ENCODE measurements around the gene SNX9. TPM values are rescaled to one million over a fixed set of nuclear protein-coding genes. Genes with fewer than 3 reads are reported as not detected.

SNX9 gene
- total RNA-seq, 1 donor from 2014 or later = 65.0 TPM

DNA sequence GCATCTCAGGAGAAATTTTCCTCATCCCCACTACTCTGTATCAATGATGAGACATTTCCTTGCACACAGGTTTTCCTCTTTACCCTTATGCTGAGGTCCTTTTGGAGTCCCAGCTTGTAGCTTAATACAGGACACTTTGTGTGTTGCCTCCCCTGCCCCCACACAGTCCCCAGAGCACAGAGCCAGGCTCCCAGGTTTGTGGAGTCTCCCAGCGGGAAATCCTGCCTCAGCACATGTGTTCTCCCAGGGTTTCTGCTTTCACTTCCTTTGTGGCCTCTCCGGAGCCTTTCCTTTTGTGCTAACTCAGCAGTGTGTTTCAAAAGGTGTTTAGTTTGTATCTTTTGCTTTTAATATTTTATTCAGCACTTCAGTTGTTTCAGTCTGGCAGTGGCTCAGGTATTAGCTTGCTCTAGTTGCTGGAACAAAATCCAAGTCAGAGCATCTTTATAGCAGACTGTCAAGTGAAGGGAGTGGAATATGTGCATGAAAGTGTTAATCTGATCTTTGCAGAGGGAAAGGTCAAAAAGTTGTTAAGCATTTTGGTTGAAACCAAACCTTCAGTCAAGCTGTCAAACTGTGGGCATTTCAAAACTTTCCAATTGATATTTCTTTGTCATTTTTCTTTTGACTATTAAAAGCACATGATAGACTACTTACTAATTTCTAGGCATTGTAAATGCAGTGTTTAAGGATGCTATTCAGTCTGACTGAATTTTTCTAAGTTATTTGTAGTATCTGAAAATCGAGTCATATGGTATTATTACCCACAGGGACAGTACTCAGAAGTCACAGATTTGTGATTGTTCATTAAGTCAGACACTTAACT is 8.6 kb downstream of the SNX9 start:
- H3K4me3 Mint-ChIP-seq (ENCODE audit: unreplicated experiment) = peak overlapping the region; percentile 40

DNA sequence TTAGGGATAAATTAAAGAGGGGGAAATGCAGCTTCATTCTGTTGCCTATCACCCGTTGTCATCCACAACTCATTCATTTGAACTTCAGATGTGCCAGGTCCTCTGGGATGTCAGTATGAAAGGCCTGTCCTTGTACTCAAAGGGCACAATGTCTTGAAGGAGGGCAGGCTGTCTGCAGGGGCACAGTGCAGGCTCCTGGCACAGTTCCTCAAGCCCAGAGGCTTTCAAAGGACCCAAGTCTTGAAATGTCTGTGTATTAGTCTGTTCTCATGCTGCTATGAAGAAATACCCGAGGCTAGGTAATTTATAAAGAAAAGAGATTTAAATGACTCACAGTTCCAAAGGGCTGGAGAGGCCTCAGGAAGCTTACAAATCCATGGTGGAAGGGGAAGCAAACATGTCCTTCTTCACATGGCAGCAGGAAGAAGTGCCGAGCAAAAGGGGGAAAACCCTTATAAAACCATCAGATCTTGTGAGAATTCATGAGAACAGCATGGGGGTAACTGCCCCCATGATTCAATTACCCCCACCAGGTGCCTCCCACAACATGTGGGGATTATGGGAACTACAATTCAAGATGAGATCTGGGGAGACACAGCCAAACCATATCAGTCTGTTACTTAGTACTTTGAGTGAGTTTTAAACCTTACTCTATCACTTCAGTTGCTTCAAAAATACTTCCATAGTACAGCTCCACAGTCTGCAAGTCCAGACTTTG is 9.4 kb downstream of the SNX9 start:
- H3K4me3 Mint-ChIP-seq (ENCODE audit: unreplicated experiment) = peak overlapping the region; percentile 14
- TF ChIP-seq, protein P1, sequence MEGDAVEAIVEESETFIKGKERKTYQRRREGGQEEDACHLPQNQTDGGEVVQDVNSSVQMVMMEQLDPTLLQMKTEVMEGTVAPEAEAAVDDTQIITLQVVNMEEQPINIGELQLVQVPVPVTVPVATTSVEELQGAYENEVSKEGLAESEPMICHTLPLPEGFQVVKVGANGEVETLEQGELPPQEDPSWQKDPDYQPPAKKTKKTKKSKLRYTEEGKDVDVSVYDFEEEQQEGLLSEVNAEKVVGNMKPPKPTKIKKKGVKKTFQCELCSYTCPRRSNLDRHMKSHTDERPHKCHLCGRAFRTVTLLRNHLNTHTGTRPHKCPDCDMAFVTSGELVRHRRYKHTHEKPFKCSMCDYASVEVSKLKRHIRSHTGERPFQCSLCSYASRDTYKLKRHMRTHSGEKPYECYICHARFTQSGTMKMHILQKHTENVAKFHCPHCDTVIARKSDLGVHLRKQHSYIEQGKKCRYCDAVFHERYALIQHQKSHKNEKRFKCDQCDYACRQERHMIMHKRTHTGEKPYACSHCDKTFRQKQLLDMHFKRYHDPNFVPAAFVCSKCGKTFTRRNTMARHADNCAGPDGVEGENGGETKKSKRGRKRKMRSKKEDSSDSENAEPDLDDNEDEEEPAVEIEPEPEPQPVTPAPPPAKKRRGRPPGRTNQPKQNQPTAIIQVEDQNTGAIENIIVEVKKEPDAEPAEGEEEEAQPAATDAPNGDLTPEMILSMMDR (IDR thresholded peaks at IDR 0.05) = no peak
- H3K27me3 Mint-ChIP-seq (ENCODE audit: unreplicated experiment) = no peaks in the 10 kb centered on the region
- peaks cover 6% of the 10 kb centered on the region for H3K9me3 Mint-ChIP-seq (ENCODE audit: unreplicated experiment)
- DNase-seq (ENCODE audit: extremely low spot score, unreplicated experiment) = no peak
- peak overlapping the region; percentile 87 for H3K27ac Mint-ChIP-seq (ENCODE audit: unreplicated experiment)
- H3K36me3 Mint-ChIP-seq (ENCODE audit: unreplicated experiment) = peaks cover 10% of the 10 kb centered on the region
- H3K4me1 Mint-ChIP-seq (ENCODE audit: unreplicated experiment) = peaks cover 61% of the 10 kb centered on the region

More for the DNA sequence above, 8.6 kb downstream of the SNX9 start:
- H3K9me3 Mint-ChIP-seq (ENCODE audit: unreplicated experiment) = peaks cover 6% of the 10 kb centered on the region
- no peaks in the 10 kb centered on the region for H3K27me3 Mint-ChIP-seq (ENCODE audit: unreplicated experiment)
- peaks cover 61% of the 10 kb centered on the region for H3K4me1 Mint-ChIP-seq (ENCODE audit: unreplicated experiment)
- peaks cover 10% of the 10 kb centered on the region for H3K36me3 Mint-ChIP-seq (ENCODE audit: unreplicated experiment)
- peak overlapping the region; percentile 87 for H3K27ac Mint-ChIP-seq (ENCODE audit: unreplicated experiment)
- TF ChIP-seq, protein P1 (IDR thresholded peaks at IDR 0.05) = no peak
- DNase-seq (ENCODE audit: extremely low spot score, unreplicated experiment) = no peak

DNA sequence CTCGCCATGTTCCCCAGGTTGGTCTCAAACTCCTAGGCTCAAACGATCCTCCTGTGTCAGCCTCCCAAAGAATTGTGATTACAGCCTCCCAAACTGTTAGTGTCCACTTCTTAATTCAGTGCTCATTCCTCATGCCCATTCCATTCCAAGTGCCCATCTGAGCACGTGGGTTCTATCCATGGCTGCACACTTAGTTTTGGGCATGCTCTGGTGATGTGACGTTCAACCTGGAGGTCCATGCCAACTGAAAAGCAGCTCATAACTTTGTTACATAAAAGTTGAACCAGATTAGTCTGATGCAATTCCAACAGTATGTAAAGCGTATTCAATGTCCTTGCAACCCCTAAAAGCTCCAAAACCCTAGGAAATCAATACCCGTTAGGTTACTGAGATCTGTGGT is 11.5 kb downstream of the SNX9 start:
- DNase-seq (ENCODE audit: extremely low spot score, unreplicated experiment) = no peak
- TF ChIP-seq, protein P1 (IDR thresholded peaks at IDR 0.05) = no peak
- peak overlapping the region; percentile 92 for H3K27ac Mint-ChIP-seq (ENCODE audit: unreplicated experiment)
- H3K9me3 Mint-ChIP-seq (ENCODE audit: unreplicated experiment) = peaks cover 6% of the 10 kb centered on the region
- H3K4me1 Mint-ChIP-seq (ENCODE audit: unreplicated experiment) = peaks cover 66% of the 10 kb centered on the region
- peaks cover 5% of the 10 kb centered on the region for H3K36me3 Mint-ChIP-seq (ENCODE audit: unreplicated experiment)
- H3K4me3 Mint-ChIP-seq (ENCODE audit: unreplicated experiment) = no peak overlapping the region
- H3K27me3 Mint-ChIP-seq (ENCODE audit: unreplicated experiment) = no peaks in the 10 kb centered on the region

DNA sequence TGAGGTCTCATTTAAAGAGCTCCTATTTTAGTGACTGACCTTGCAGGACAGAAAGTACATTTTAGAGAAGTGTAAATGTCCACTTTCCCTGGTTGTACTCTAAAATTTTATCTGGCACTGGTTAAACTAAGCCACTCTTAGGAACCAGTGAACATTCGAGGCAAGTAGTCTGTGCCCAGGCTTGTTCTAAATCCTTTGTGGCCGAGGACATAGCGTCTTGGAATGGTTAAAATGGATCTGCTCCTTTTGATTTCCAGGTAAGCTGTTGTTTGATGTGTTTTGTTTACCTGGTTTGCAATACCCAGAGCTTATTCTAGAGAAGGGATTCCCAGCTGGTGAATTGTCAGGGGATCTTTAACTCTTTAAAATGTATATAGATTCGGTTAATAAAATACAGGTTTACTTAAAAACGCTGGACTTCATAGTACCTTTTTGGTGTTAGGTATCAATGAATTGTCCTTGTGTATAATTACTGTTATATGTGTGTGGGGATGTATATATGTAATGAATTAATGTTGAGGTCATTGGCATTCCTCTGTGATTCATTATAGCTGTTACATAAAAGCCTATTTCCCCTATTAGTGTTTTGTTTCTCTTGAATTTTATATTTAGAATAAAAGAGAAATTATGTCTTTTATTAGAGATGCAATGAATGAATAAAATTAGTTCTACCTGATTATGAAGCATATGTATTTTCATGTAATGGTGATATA is 15.8 kb downstream of the SNX9 start:
- Mint-ChIP-seq H3K27ac (ENCODE audit: unreplicated experiment) (no peak overlapping the region), H3K27me3 (ENCODE audit: unreplicated experiment) (no peaks in the 10 kb centered on the region), H3K4me1 (ENCODE audit: unreplicated experiment) (peaks cover 55% of the 10 kb centered on the region), H3K4me3 (ENCODE audit: unreplicated experiment) (no peak overlapping the region), H3K36me3 (ENCODE audit: unreplicated experiment) (peaks cover 4% of the 10 kb centered on the region), H3K9me3 (ENCODE audit: unreplicated experiment) (no peaks in the 10 kb centered on the region)
- DNase-seq (ENCODE audit: extremely low spot score, unreplicated experiment) = no peak
- TF ChIP-seq, protein P1 (IDR thresholded peaks at IDR 0.05) = no peak
